GM10266 (cell line): ENCODE results near the gene CRISPLD2.

Experiments used
- DNase-seq: peaks from one replicate; pipeline ENCODE4 v3.0.0; 2012; ENCODE audit errors: extremely low spot score
- TF ChIP-seq, protein P1 (sequence below): IDR thresholded peaks from 2 replicates; pipeline ENCODE4 v1.5.1; 2012; ENCODE audit warnings: mild to moderate bottlenecking, low read depth; ENCODE audit not compliant: control insufficient read depth, insufficient read depth; ENCODE audit errors: missing control alignments

Gene CRISPLD2

DNA sequence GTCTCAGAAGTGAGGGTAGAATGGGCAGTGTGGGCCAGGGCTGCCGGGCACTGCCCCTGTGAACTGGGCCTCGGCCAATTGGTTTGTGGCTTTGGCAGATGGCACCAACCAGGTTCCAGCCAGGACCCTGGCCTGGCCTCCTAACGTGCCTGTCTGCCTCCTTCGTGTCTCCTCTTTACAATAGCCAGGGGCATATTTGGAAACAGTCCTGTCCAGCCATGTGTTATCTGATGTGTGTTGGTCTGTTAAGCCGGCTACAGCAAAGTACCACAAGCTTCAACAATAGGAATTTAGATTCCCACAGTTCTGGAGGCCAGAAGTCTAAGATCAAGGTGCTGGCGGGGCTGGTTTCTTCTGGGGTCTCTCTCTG, 14.6 kb downstream of the CRISPLD2 start:
- DNase-seq = no peak

DNA sequence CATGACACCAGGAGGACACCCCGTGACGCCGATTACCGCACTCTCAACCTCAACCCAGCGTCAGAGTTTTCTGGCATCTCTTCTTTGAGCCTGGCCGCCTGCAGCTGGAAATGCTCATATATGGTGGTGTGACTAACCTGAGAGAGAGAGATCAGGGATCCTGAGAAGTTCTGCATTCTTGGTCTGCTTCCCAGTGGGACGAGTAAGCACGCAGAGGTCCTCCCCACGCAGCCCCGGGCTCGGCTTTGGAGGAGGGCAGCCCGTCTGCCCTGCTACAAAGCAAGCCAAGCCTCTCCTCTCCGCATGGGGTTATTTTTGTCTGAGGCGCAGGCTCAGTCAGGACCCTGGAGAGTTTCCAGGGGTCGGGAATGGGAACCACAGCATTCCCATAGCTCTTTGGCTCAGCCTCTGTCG, 16.5 kb downstream of the CRISPLD2 start:
- TF ChIP-seq, protein P1, sequence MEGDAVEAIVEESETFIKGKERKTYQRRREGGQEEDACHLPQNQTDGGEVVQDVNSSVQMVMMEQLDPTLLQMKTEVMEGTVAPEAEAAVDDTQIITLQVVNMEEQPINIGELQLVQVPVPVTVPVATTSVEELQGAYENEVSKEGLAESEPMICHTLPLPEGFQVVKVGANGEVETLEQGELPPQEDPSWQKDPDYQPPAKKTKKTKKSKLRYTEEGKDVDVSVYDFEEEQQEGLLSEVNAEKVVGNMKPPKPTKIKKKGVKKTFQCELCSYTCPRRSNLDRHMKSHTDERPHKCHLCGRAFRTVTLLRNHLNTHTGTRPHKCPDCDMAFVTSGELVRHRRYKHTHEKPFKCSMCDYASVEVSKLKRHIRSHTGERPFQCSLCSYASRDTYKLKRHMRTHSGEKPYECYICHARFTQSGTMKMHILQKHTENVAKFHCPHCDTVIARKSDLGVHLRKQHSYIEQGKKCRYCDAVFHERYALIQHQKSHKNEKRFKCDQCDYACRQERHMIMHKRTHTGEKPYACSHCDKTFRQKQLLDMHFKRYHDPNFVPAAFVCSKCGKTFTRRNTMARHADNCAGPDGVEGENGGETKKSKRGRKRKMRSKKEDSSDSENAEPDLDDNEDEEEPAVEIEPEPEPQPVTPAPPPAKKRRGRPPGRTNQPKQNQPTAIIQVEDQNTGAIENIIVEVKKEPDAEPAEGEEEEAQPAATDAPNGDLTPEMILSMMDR = no peak
- no peak for DNase-seq

More for the DNA sequence above, 14.6 kb downstream of the CRISPLD2 start:
- TF ChIP-seq, protein P1 = no peak

DNA sequence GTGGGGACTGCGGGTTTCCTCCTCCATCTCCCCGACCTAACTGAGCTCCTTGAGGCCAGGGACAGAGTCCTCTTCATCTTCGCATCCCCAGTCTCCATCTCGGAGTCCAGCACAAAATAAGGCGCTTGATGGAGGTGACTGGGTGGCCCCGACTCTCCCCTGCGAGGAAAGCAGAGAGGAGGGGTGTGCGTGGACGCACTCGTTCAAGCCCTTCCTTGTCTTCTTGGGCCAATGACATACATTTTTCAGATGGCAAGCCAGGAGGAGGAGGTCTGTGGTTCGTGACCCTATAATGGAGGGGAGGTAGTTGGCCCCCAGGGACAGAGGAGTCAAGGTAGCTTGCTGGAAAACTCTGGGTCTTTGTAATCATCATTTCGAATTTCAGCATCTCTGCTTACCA, 17.2 kb downstream of the CRISPLD2 start:
- no peak for DNase-seq

DNA sequence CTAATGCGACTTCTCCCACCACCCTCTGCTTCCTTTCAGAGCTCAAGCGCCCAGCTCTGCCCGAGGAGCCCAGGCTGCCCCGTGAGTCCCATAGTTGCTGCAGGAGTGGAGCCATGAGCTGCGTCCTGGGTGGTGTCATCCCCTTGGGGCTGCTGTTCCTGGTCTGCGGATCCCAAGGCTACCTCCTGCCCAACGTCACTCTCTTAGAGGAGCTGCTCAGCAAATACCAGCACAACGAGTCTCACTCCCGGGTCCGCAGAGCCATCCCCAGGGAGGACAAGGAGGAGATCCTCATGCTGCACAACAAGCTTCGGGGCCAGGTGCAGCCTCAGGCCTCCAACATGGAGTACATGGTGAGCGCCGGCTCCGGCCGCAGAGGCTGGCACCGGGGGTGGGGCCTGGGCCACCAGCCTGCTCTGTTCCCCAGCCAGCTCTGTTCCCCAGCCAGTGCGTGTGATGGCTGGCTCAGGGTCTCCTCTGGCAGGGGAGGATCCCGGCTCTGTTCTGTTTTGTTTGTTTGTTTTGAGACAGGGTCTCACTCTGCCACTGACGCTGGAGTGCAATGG, 18.7 kb downstream of the CRISPLD2 start:
- TF ChIP-seq, protein P1 = no peak
- DNase-seq = no peak

More for the DNA sequence above, 17.2 kb downstream of the CRISPLD2 start:
- TF ChIP-seq, protein P1 = no peak

DNA sequence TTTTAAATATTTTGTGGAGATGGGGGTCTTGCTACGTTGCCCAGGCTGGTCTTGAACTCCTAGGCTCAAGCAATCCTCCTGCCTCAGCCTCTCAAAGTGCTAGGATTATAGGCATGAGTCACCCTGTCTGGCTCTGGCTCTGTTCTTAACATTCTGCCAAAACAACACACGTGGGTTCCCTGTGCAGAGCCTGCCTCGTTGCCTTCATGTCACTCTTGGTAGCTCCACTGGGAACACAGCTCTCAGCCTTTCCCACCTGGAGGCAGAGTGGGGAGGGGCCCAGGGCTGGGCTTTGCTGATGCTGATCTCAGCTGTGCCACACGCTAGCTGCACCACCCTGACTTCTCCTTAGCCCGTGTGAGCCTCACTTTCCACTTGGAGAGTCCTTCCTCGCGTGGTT, 19.3 kb downstream of the CRISPLD2 start:
- no peak for DNase-seq
- TF ChIP-seq, protein P1 = no peak

DNA sequence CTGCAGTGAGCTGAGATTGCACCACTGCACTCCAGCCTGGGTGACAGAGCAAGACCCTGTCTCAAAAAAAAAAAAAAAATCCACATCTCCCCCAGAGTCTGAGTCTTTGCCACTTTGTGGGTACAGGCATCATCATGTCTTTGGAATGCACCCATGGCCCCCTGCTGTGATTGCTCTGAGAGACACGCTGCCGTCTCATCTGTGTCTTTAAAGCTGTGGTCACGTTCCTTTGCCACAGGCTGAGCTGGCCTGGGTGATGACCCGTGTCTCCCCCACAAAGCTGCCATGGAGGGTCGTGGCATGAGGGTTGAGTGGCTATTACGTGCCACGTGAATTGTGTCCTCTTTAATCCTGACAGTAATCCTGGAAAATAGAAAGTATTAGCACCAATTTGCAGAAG, 20.2 kb downstream of the CRISPLD2 start:
- DNase-seq = no peak
- TF ChIP-seq, protein P1 = no peak

DNA sequence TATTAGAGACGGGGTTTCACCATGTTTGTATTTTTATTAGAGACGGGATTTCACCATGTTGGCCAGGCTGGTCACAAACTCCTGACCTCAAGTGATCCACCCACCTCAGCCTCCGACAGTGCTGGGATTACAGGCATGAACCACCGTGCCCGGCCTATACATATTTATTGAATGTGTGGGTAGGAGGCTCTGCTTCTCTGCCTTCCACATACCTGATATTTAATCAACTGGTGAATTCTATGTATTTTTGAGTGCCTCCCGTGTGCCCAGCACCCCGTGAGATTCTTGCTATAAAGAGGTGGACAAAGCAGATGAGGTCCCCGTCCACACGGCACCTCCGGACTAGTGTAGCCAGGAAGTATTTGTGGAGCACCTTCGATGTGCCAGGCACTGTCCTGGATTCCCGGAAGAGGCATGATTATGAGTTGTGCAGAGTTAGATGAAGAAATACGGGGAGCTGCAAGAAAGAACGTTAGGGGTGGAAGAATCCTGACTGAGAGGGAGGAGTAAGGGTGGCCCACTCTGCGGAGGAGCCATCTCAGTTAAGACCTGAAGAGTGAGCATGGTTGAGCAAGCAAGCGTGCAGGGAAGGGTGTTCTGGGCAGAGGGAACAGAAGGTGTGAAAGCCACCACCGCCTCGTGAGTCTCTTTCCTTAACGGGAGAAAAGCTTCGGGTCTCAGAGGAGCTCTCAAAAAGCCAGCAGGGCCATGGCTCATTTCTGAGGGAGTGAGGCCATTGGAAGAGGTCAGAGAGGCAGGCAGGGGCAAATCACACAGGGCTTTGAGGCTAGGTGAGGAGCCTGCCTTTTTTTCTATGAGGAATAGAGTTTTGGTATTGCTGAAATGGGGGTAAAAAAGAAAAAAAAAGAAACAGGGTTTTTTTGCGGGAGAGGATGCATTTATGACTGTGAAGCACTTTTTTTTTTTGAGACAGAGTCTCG, 21.2 kb downstream of the CRISPLD2 start:
- TF ChIP-seq, protein P1 = no peak
- no peak for DNase-seq
